HepG2 (cell line): ENCODE data around the gene TBC1D24. TPM values are rescaled to one million over a fixed set of nuclear protein-coding genes. Genes with fewer than 3 reads are reported as not detected.

Experiments used
- BORCS8-MEF2B ChIP-seq: sonication (generic); formaldehyde crosslinking; IDR thresholded peaks from 2 replicates; pipeline ENCODE4 v1.8.0; 2022; ENCODE audit warnings: mild to moderate bottlenecking, missing genetic modification reagents
- GPBP1L1 ChIP-seq: sonication (generic); formaldehyde crosslinking; IDR thresholded peaks from 2 replicates; pipeline ENCODE4 v1.5.0; 2020; ENCODE audit warnings: mild to moderate bottlenecking, missing genetic modification reagents
- HMGA1 ChIP-seq: sonication (generic); formaldehyde crosslinking; conservative IDR thresholded peaks from 2 replicates; pipeline ENCODE4 v1.4.0; 2020; ENCODE audit warnings: missing genetic modification reagents
- MEIS2 ChIP-seq: sonication (generic); formaldehyde crosslinking; IDR thresholded peaks from 2 replicates; pipeline ENCODE4 v1.9.0; 2021; ENCODE audit warnings: mild to moderate bottlenecking, missing genetic modification reagents
- MIER3 ChIP-seq: IDR thresholded peaks from 2 replicates; pipeline ENCODE4 v1.6.1; 2016; ENCODE audit warnings: missing compliant biosample characterization, borderline replicate concordance
- MYNN ChIP-seq: sonication (generic); formaldehyde crosslinking; IDR thresholded peaks from 2 replicates; pipeline ENCODE4 v1.4.0; 2020; ENCODE audit warnings: mild to moderate bottlenecking, low read depth, missing genetic modification reagents
- NFE2L2 ChIP-seq: fragments of 150-350 bp; IDR thresholded peaks from 2 replicates; pipeline ENCODE4 v1.6.1; 2014; ENCODE audit warnings: low read length
- NR0B2 ChIP-seq: sonication (generic); formaldehyde crosslinking; IDR thresholded peaks from 2 replicates; pipeline ENCODE4 v1.4.0; 2020; ENCODE audit warnings: mild to moderate bottlenecking, missing genetic modification reagents
- RAD21 ChIP-seq: fragments of 450-650 bp; formaldehyde crosslinking; IDR thresholded peaks from 2 replicates; pipeline ENCODE4 v1.5.0; 2020; ENCODE audit warnings: mild to moderate bottlenecking
- SAP130 ChIP-seq: IDR thresholded peaks from 2 replicates; pipeline ENCODE4 v1.6.1; 2016; ENCODE audit warnings: low read depth
- SATB2 ChIP-seq: sonication (generic); formaldehyde crosslinking; IDR thresholded peaks from 2 replicates; pipeline ENCODE4 v1.5.0; 2020; ENCODE audit warnings: missing genetic modification reagents
- STAT6 ChIP-seq: sonication (generic); formaldehyde crosslinking; IDR thresholded peaks from 2 replicates; pipeline ENCODE4 v1.4.0; 2020; ENCODE audit warnings: missing genetic modification reagents, mild to moderate bottlenecking, borderline replicate concordance
- TMF1 ChIP-seq: sonication (generic); formaldehyde crosslinking; IDR thresholded peaks from 2 replicates; pipeline ENCODE4 v1.8.1; 2022; ENCODE audit warnings: low read depth, missing genetic modification reagents
- ZKSCAN8 ChIP-seq: IDR thresholded peaks from 2 replicates; pipeline ENCODE4 v1.6.1; 2016; ENCODE audit warnings: borderline replicate concordance, missing genetic modification reagents, missing compliant biosample characterization
- ZNF234 ChIP-seq: sonication (generic); formaldehyde crosslinking; conservative IDR thresholded peaks from 2 replicates; pipeline ENCODE4 v1.5.1; 2020; ENCODE audit warnings: mild to moderate bottlenecking, missing genetic modification reagents
- ZNF501 ChIP-seq: sonication (generic); formaldehyde crosslinking; IDR thresholded peaks from 2 replicates; pipeline ENCODE4 v1.5.1; 2020; ENCODE audit warnings: mild to moderate bottlenecking, moderate library complexity, missing genetic modification reagents
- ZNF7 ChIP-seq: IDR thresholded peaks from 2 replicates; pipeline ENCODE4 v1.6.1; 2016; ENCODE audit warnings: missing biosample characterization, missing genetic modification reagents
- ZNF766 ChIP-seq: sonication (generic); formaldehyde crosslinking; IDR thresholded peaks from 2 replicates; pipeline ENCODE4 v1.5.0; 2020; ENCODE audit warnings: missing genetic modification reagents, borderline replicate concordance
- polyA plus RNA-seq, 8 experiments: library from polyadenylated mRNA; depleted of rRNA in 3 of 8; stranded (reverse) in 7 of 8; unstranded in 1 of 8; fragments of >200 nt; fragmentation: Illumina TruSeq in 4 of 8; extraction: Trizol in 4 of 8; gene quantifications; 2 replicates each; pipeline versions ENCODE4 v1.2.1 to v1.2.3, GENCODE V29; 2011 to 2016; ENCODE audit warnings: low read depth in 4 of 8, missing spikeins in 1 of 8, mixed read lengths in 1 of 8; ENCODE audit not compliant: insufficient read depth in 1 of 8
- total RNA-seq, 5 experiments: library from RNA; depleted of rRNA; stranded (reverse); fragments of >200 nt; fragmentation: Illumina TruSeq; extraction: Trizol; gene quantifications; 2 replicates each; pipeline ENCODE4 v1.2.3, GENCODE V29; 2016; ENCODE audit warnings: low read depth in 1 of 5
- TF ChIP-seq, protein P1 (sequence below): sonication (generic); formaldehyde crosslinking; IDR thresholded peaks from 2 replicates; pipeline ENCODE4 v1.9.0; 2021; ENCODE audit warnings: mild to moderate bottlenecking, missing genetic modification reagents

Gene TBC1D24
- total and polyA plus RNA-seq, 2 of the 13 experiments (the other 11 are each of a cell fraction or from before 2014, with no cell fraction given): 7.7 to 13.7 TPM

GRCh38 chr16:2531696-2532493 is 57.0 kb downstream of the TBC1D24 start (continued):
- TF ChIP-seq, protein P1, sequence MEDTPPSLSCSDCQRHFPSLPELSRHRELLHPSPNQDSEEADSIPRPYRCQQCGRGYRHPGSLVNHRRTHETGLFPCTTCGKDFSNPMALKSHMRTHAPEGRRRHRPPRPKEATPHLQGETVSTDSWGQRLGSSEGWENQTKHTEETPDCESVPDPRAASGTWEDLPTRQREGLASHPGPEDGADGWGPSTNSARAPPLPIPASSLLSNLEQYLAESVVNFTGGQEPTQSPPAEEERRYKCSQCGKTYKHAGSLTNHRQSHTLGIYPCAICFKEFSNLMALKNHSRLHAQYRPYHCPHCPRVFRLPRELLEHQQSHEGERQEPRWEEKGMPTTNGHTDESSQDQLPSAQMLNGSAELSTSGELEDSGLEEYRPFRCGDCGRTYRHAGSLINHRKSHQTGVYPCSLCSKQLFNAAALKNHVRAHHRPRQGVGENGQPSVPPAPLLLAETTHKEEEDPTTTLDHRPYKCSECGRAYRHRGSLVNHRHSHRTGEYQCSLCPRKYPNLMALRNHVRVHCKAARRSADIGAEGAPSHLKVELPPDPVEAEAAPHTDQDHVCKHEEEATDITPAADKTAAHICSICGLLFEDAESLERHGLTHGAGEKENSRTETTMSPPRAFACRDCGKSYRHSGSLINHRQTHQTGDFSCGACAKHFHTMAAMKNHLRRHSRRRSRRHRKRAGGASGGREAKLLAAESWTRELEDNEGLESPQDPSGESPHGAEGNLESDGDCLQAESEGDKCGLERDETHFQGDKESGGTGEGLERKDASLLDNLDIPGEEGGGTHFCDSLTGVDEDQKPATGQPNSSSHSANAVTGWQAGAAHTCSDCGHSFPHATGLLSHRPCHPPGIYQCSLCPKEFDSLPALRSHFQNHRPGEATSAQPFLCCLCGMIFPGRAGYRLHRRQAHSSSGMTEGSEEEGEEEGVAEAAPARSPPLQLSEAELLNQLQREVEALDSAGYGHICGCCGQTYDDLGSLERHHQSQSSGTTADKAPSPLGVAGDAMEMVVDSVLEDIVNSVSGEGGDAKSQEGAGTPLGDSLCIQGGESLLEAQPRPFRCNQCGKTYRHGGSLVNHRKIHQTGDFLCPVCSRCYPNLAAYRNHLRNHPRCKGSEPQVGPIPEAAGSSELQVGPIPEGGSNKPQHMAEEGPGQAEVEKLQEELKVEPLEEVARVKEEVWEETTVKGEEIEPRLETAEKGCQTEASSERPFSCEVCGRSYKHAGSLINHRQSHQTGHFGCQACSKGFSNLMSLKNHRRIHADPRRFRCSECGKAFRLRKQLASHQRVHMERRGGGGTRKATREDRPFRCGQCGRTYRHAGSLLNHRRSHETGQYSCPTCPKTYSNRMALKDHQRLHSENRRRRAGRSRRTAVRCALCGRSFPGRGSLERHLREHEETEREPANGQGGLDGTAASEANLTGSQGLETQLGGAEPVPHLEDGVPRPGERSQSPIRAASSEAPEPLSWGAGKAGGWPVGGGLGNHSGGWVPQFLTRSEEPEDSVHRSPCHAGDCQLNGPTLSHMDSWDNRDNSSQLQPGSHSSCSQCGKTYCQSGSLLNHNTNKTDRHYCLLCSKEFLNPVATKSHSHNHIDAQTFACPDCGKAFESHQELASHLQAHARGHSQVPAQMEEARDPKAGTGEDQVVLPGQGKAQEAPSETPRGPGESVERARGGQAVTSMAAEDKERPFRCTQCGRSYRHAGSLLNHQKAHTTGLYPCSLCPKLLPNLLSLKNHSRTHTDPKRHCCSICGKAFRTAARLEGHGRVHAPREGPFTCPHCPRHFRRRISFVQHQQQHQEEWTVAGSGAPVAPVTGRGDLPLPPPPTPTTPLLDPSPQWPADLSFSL (CRISPR knock-in tag): no peak
- TF ChIP-seq MIER3 (CRISPR knock-in tag) (peak; percentile 57; the same call in 1 of the 2 replicates), ZKSCAN8 (CRISPR knock-in tag) (no peak), MEIS2 (CRISPR knock-in tag) (peak; percentile 61), GPBP1L1 (CRISPR knock-in tag) (no peak), MYNN (CRISPR knock-in tag) (no peak), NFE2L2 (no peak), BORCS8-MEF2B (CRISPR knock-in tag) (no peak), TMF1 (CRISPR knock-in tag) (peak; percentile 24), ZNF7 (CRISPR knock-in tag) (no peak), HMGA1 (no peak), SATB2 (CRISPR knock-in tag) (0 out of 2 replicates have a peak, but pooled peaks have one; percentile 21), ZNF501 (CRISPR knock-in tag) (no peak; the same call in 1 of the 2 replicates), RAD21 (CRISPR knock-in tag) (peak; percentile 48; the same call in 1 of the 2 replicates), SAP130 (CRISPR knock-in tag) (peak; percentile 90), NR0B2 (CRISPR knock-in tag) (peak; percentile 81; the same call in 1 of the 2 replicates), ZNF234 (CRISPR knock-in tag) (no peak), STAT6 (no peak), ZNF766 (CRISPR knock-in tag) (no peak)
